HG02885 (cell line): ENCODE measurements around the gene UQCRH.
A peak's percentile ranks its signal among the peaks of the same experiment; 100 is the strongest.

Experiments used
- ATAC-seq: cut with Tn5 transposase; IDR thresholded peaks from one replicate; pipeline ENCODE4 v1.9.1; 2021; ENCODE audit warnings: mild to moderate bottlenecking; ENCODE audit not compliant: unreplicated experiment, poor library complexity

UQCRH gene

GRCh38 chr1:46303038-46303871, at the start of gene UQCRH, which contains the start of gene LRRC41:
UQCRH (plus strand) TSS chr1:46303698; CDS start chr1:46303767, 69 bp downstream.
LRRC41 (minus strand) TSS chr1:46303616; CDS start chr1:46303322, 294 bp downstream.
- peak; percentile 78 for ATAC-seq

GRCh38 chr1:46254668-46255067, 48.8 kb upstream of the UQCRH start:
- ATAC-seq = no peak

- no peak for ATAC-seq
Observed at GRCh38 chr1:46256523-46256922, 47.0 kb upstream of the UQCRH start.

GRCh38 chr1:46262508-46262907, 41.0 kb upstream of the UQCRH start:
- no peak for ATAC-seq

- ATAC-seq = no peak
Observed at GRCh38 chr1:46263146-46263545, 40.4 kb upstream of the UQCRH start.

- no peak for ATAC-seq
Observed at GRCh38 chr1:46268578-46268977, 34.9 kb upstream of the UQCRH start.

- ATAC-seq = no peak
Observed at GRCh38 chr1:46274225-46275029, 29.1 kb upstream of the UQCRH start.

GRCh38 chr1:46275030-46275337, 28.5 kb upstream of the UQCRH start:
- ATAC-seq = no peak

- no peak for ATAC-seq
Observed at GRCh38 chr1:46277658-46278373, 25.7 kb upstream of the UQCRH start.

GRCh38 chr1:46278807-46279206, 24.7 kb upstream of the UQCRH start:
- no peak for ATAC-seq

GRCh38 chr1:46280092-46280491, 23.4 kb upstream of the UQCRH start:
- no peak for ATAC-seq

- no peak for ATAC-seq
Observed at GRCh38 chr1:46281021-46281420, 22.5 kb upstream of the UQCRH start.

- ATAC-seq = no peak
Observed at GRCh38 chr1:46284058-46284457, 19.4 kb upstream of the UQCRH start.

- no peak for ATAC-seq
Observed at GRCh38 chr1:46284597-46285564, 18.6 kb upstream of the UQCRH start.

GRCh38 chr1:46285730-46286477, 17.6 kb upstream of the UQCRH start:
- ATAC-seq = no peak

- ATAC-seq = no peak
Observed at GRCh38 chr1:46288485-46289133, 14.9 kb upstream of the UQCRH start.

- no peak for ATAC-seq
Observed at GRCh38 chr1:46289134-46289494, 14.4 kb upstream of the UQCRH start.

- ATAC-seq = no peak
Observed at GRCh38 chr1:46289976-46290375, 13.5 kb upstream of the UQCRH start.

- ATAC-seq = no peak
Observed at GRCh38 chr1:46295306-46295705, 8.2 kb upstream of the UQCRH start.
